HEK293T (cell line): ENCODE results near the gene ANKRD11.

Source experiments
- ARNT ChIP-seq: fragments of 450-650 bp; IDR thresholded peaks from 2 replicates; pipeline ENCODE4 v1.6.1; 2017; ENCODE audit warnings: mild to moderate bottlenecking
- BHLHE40 ChIP-seq: fragments of 450-650 bp; IDR thresholded peaks from 2 replicates; pipeline ENCODE4 v1.6.1; 2016; ENCODE audit warnings: mild to moderate bottlenecking, moderate library complexity, borderline replicate concordance
- ELF4 ChIP-seq: fragments of 450-650 bp; IDR thresholded peaks from 2 replicates; pipeline ENCODE4 v1.6.1; 2017; ENCODE audit warnings: antibody characterized with exemption
- FOXA1 ChIP-seq: fragments of 450-650 bp; IDR thresholded peaks from 2 replicates; pipeline ENCODE4 v1.6.1; 2016; ENCODE audit warnings: mild to moderate bottlenecking
- FOXK2 ChIP-seq: fragments of 450-650 bp; IDR thresholded peaks from 2 replicates; pipeline ENCODE4 v1.6.1; 2016; ENCODE audit warnings: mild to moderate bottlenecking
- HDGF ChIP-seq: fragments of 450-650 bp; IDR thresholded peaks from 2 replicates; pipeline ENCODE4 v1.6.1; 2017; ENCODE audit warnings: antibody characterized with exemption, borderline replicate concordance
- L3MBTL2 ChIP-seq: fragments of 450-650 bp; conservative IDR thresholded peaks from 2 replicates; pipeline ENCODE4 v1.6.1; 2016; ENCODE audit warnings: mild to moderate bottlenecking
- SP1 ChIP-seq: fragments of 450-650 bp; IDR thresholded peaks from 2 replicates; pipeline ENCODE4 v1.6.1; 2017
- TF ChIP-seq, protein P1 (sequence below): fragments of 450-650 bp; IDR thresholded peaks from 2 replicates; pipeline ENCODE4 v1.6.1; 2016

DNA sequence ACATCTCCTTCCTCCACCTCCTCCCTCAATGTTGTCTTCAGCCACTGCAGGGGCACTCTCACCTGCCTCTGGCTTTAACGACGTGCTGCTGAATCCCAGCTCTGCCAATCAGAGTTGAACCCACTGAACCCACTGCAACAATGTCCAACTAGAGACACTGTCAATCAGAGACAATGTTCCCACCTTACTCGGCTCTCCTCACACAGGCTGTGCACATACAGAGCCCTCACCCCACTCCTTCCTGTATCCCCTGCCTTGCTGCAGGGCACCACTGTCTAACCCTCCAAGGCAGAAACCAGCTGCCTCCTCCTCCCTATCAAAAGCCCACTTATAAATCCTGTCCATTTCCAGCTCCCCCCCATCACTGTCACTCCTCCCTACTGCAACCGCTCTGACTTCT lies 58.7 kb downstream of the ANKRD11 start:
- TF ChIP-seq L3MBTL2 (no peak), SP1 (no peak), ELF4 (no peak), BHLHE40 (no peak), FOXK2 (no peak), HDGF (no peak), ARNT (no peak), FOXA1 (no peak)
- TF ChIP-seq, protein P1, sequence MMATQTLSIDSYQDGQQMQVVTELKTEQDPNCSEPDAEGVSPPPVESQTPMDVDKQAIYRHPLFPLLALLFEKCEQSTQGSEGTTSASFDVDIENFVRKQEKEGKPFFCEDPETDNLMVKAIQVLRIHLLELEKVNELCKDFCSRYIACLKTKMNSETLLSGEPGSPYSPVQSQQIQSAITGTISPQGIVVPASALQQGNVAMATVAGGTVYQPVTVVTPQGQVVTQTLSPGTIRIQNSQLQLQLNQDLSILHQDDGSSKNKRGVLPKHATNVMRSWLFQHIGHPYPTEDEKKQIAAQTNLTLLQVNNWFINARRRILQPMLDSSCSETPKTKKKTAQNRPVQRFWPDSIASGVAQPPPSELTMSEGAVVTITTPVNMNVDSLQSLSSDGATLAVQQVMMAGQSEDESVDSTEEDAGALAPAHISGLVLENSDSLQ: no peak
